OCI-LY1 (cell line): ENCODE measurements around the gene NEK4.

Source experiments
- H2AFZ ChIP-seq: fragments of 200-600 bp; sonication (generic), shearing (Covaris generic); 2 replicates; pipeline ENCODE4 v1.6.0; 2014; ENCODE audit warnings: antibody characterized with exemption, mild to moderate bottlenecking, low read length
- H3F3A ChIP-seq: fragments of 200-600 bp; sonication (generic), shearing (Covaris generic); 2 replicates; pipeline ENCODE4 v1.6.0; 2014; ENCODE audit warnings: mild to moderate bottlenecking, antibody characterized with exemption, low read length, moderate library complexity; ENCODE audit not compliant: insufficient read depth
- H3K27ac ChIP-seq: fragments of 200-600 bp; sonication (generic); 2 replicates; pipeline ENCODE4 v1.5.1; 2014; ENCODE audit warnings: low read length, mixed run types, mild to moderate bottlenecking, low read depth; ENCODE audit not compliant: poor library complexity, severe bottlenecking
- H3K27me3 ChIP-seq: fragments of 200-600 bp; sonication (generic); 2 replicates; pipeline ENCODE4 v1.6.0; 2014; ENCODE audit warnings: antibody characterized with exemption, mild to moderate bottlenecking, low read length, moderate library complexity; ENCODE audit not compliant: insufficient read depth
- H3K36me3 ChIP-seq: fragments of 200-600 bp; sonication (generic); 2 replicates; pipeline ENCODE4 v1.6.1; 2014; ENCODE audit warnings: mild to moderate bottlenecking, antibody characterized with exemption, low read length, moderate library complexity, mixed read lengths; ENCODE audit not compliant: insufficient read depth
- H3K4me1 ChIP-seq: fragments of 200-600 bp; sonication (generic); 2 replicates; pipeline ENCODE4 v1.5.1; 2014; ENCODE audit warnings: mild to moderate bottlenecking, low read length, moderate library complexity; ENCODE audit not compliant: insufficient read depth, severe bottlenecking
- H3K4me2 ChIP-seq: fragments of 200-600 bp; sonication (generic), shearing (Covaris generic); 2 replicates; pipeline ENCODE4 v1.6.1; 2014; ENCODE audit warnings: low read length
- H3K4me3 ChIP-seq: fragments of 200-600 bp; sonication (generic); 2 replicates; pipeline ENCODE4 v1.5.1; 2014; ENCODE audit warnings: low read length, low read depth, mild to moderate bottlenecking, mixed read lengths; ENCODE audit not compliant: poor library complexity, severe bottlenecking
- H3K79me2 ChIP-seq: fragments of 200-600 bp; shearing (Covaris generic); 2 replicates; pipeline ENCODE4 v1.6.1; 2016; ENCODE audit warnings: mixed run types, low read length, mixed read lengths; ENCODE audit not compliant: insufficient read depth
- H3K9ac ChIP-seq: fragments of 200-600 bp; sonication (generic), shearing (Covaris generic); 2 replicates; pipeline ENCODE4 v1.6.1; 2014; ENCODE audit warnings: mild to moderate bottlenecking, low read length, mixed read lengths
- H3K9me2 ChIP-seq: fragments of 200-600 bp; sonication (generic), shearing (Covaris generic); 2 replicates; pipeline ENCODE4 v1.6.1; 2014; ENCODE audit warnings: low read depth, mild to moderate bottlenecking, low read length, mixed read lengths
- H3K9me3 ChIP-seq: fragments of 200-600 bp; shearing (Covaris generic); 2 replicates; pipeline ENCODE4 v1.6.1; 2014; ENCODE audit warnings: low read length, mixed read lengths
- H4K20me1 ChIP-seq: fragments of 200-600 bp; sonication (generic), shearing (Covaris generic); 2 replicates; pipeline ENCODE4 v1.6.0; 2016; ENCODE audit warnings: mild to moderate bottlenecking, low read length; ENCODE audit not compliant: insufficient read depth
- CTCF ChIP-seq: fragments of 200-600 bp; sonication (generic), shearing (Covaris generic); IDR thresholded peaks from 2 replicates; pipeline ENCODE4 v1.5.1; 2017; ENCODE audit warnings: mild to moderate bottlenecking, antibody characterized with exemption, low read length, moderate library complexity, mixed read lengths
- EZH2 ChIP-seq: fragments of 200-600 bp; sonication (generic), shearing (Covaris generic); IDR thresholded peaks from 2 replicates; pipeline ENCODE4 v1.8.0; 2017; ENCODE audit warnings: borderline replicate concordance, mixed run types, mild to moderate bottlenecking, antibody characterized with exemption, low read length, moderate library complexity, mixed read lengths

Gene NEK4

GRCh38 chr3:52705438-52705687, 65.4 kb downstream of the NEK4 start:
- H2AFZ ChIP-seq, result no peak overlapping the region
- peak overlapping the region; percentile 90 for H3K4me3 ChIP-seq
- peaks cover 16% of the 10 kb centered on the region; the same call in 1 of the 2 replicates for H3K36me3 ChIP-seq
- H3K4me2 ChIP-seq, result peak overlapping the region; percentile 81
- no peaks in the 10 kb centered on the region for H4K20me1 ChIP-seq
- peak overlapping the region; percentile 58 for H3K27ac ChIP-seq
- H3F3A ChIP-seq, result no peaks in the 10 kb centered on the region
- no peaks in the 10 kb centered on the region for H3K9me3 ChIP-seq
- H3K9me2 ChIP-seq, result no peaks in the 10 kb centered on the region
- H3K9ac ChIP-seq, result peak overlapping the region; percentile 90
- TF ChIP-seq CTCF (no peak), EZH2 (no peak)
- H3K27me3 ChIP-seq, result no peaks in the 10 kb centered on the region
- H3K79me2 ChIP-seq, result peaks cover 8% of the 10 kb centered on the region; the same call in 1 of the 2 replicates
- H3K4me1 ChIP-seq, result peaks cover 31% of the 10 kb centered on the region

- H3K9me3 ChIP-seq, result no peaks in the 10 kb centered on the region
- peak overlapping the region; percentile 90 for H3K4me3 ChIP-seq
- H3K4me1 ChIP-seq, result peaks cover 31% of the 10 kb centered on the region
- no peaks in the 10 kb centered on the region for H3K9me2 ChIP-seq
- peak overlapping the region; percentile 90 for H3K9ac ChIP-seq
- H2AFZ ChIP-seq, result no peak overlapping the region
- H3K27ac ChIP-seq, result peak overlapping the region; percentile 58
- H3K79me2 ChIP-seq, result peaks cover 8% of the 10 kb centered on the region; the same call in 1 of the 2 replicates
- no peaks in the 10 kb centered on the region for H3K27me3 ChIP-seq
- no peaks in the 10 kb centered on the region for H4K20me1 ChIP-seq
- peaks cover 16% of the 10 kb centered on the region; the same call in 1 of the 2 replicates for H3K36me3 ChIP-seq
- 0 out of 2 replicates have a peak, but pooled peaks cover 2% of the 10 kb centered on the region for H3F3A ChIP-seq
- H3K4me2 ChIP-seq, result peak overlapping the region; percentile 81
- TF ChIP-seq CTCF, result no peak
- TF ChIP-seq EZH2, result no peak
These were observed 65.9 kb downstream of the NEK4 start for GRCh38 chr3:52704611-52705437.

- H3K4me3 ChIP-seq, result no peak overlapping the region
- H3K4me2 ChIP-seq, result no peak overlapping the region
- H3F3A ChIP-seq, result 0 out of 2 replicates have a peak, but pooled peaks cover 9% of the 10 kb centered on the region
- H4K20me1 ChIP-seq, result no peaks in the 10 kb centered on the region
- H3K27ac ChIP-seq, result no peak overlapping the region
- H2AFZ ChIP-seq, result no peak overlapping the region
- no peaks in the 10 kb centered on the region for H3K27me3 ChIP-seq
- no peak overlapping the region; the same call in 1 of the 2 replicates for H3K9ac ChIP-seq
- peaks cover 8% of the 10 kb centered on the region; the same call in 1 of the 2 replicates for H3K36me3 ChIP-seq
- peaks cover 31% of the 10 kb centered on the region for H3K4me1 ChIP-seq
- TF ChIP-seq EZH2 (no peak), CTCF (no peak)
- H3K9me3 ChIP-seq, result no peaks in the 10 kb centered on the region
- H3K79me2 ChIP-seq, result peaks cover 8% of the 10 kb centered on the region; the same call in 1 of the 2 replicates
- H3K9me2 ChIP-seq, result no peaks in the 10 kb centered on the region
These were observed 67.4 kb downstream of the NEK4 start for GRCh38 chr3:52703341-52703740.
